Endodermal cell (in vitro differentiated cells): Measurements from ENCODE around the gene RUNX2. TPM values are rescaled to one million over a fixed set of nuclear protein-coding genes. Genes with fewer than 3 reads are reported as not detected.

ENCODE experiments used
- DNase-seq: peaks from one replicate; pipeline ENCODE4 v3.0.0-alpha.2; 2017
- H3K27ac ChIP-seq: 2 replicates; pipeline ENCODE4 v1.5.1; 2013; ENCODE audit warnings: mild to moderate bottlenecking, low read depth, low read length, moderate library complexity
- H3K27me3 ChIP-seq: 2 replicates; pipeline ENCODE4 v1.6.1; 2013; ENCODE audit warnings: mild to moderate bottlenecking, low read length, moderate library complexity; ENCODE audit not compliant: insufficient read depth, control insufficient read depth, poor library complexity, severe bottlenecking
- H3K36me3 ChIP-seq: 2 replicates; pipeline ENCODE4 v1.7.0; 2013; ENCODE audit warnings: mild to moderate bottlenecking, low read length, moderate library complexity; ENCODE audit not compliant: control insufficient read depth, insufficient read depth
- H3K4me1 ChIP-seq: one replicate; pipeline ENCODE4 v1.7.0; 2013; ENCODE audit warnings: low read length; ENCODE audit not compliant: control insufficient read depth, insufficient read depth
- H3K4me3 ChIP-seq: 2 replicates; pipeline ENCODE4 v1.5.1; 2013; ENCODE audit warnings: mild to moderate bottlenecking, low read length, moderate library complexity
- H3K9ac ChIP-seq: 2 replicates; pipeline ENCODE4 v1.6.1; 2013; ENCODE audit warnings: mild to moderate bottlenecking, low read length, moderate library complexity; ENCODE audit not compliant: poor library complexity, severe bottlenecking; ENCODE audit errors: extremely low read depth
- H3K9me3 ChIP-seq: 2 replicates; pipeline ENCODE4 v1.6.1; 2013; ENCODE audit warnings: mild to moderate bottlenecking, low read length, moderate library complexity; ENCODE audit not compliant: control insufficient read depth
- H3K27ac Mint-ChIP-seq: 2 replicates; pipeline ENCODE4 v1.8.0; 2020; ENCODE audit warnings: mixed read lengths
- H3K27me3 Mint-ChIP-seq: 2 replicates; pipeline ENCODE4 v1.8.0; 2021; ENCODE audit warnings: mild to moderate bottlenecking, mixed read lengths; ENCODE audit not compliant: insufficient read depth
- H3K36me3 Mint-ChIP-seq: 2 replicates; pipeline ENCODE4 v1.8.0; 2020; ENCODE audit warnings: low read depth, mixed read lengths
- H3K4me1 Mint-ChIP-seq: 2 replicates; pipeline ENCODE4 v1.8.0; 2020; ENCODE audit warnings: mixed read lengths
- H3K4me3 Mint-ChIP-seq: 2 replicates; pipeline ENCODE4 v1.8.0; 2020; ENCODE audit warnings: mild to moderate bottlenecking, moderate library complexity, mixed read lengths
- H3K9me3 Mint-ChIP-seq: 2 replicates; pipeline ENCODE4 v1.8.0; 2020; ENCODE audit warnings: mild to moderate bottlenecking, mixed read lengths
- CTCF ChIP-seq: fragments of 200-600 bp; sonication (generic); conservative IDR thresholded peaks from 2 replicates; pipeline ENCODE4 v1.5.0; 2021; ENCODE audit warnings: antibody characterized with exemption, mild to moderate bottlenecking
- WGBS, 2 experiments: methylation state at CpG; one replicate each; pipeline versions ENCODE4 v1.1.5 to v1.1.7; 2013; ENCODE audit warnings: missing lambda C conversion rate in 2 of 2, mixed read lengths in 1 of 2; ENCODE audit not compliant: insufficient coverage in 1 of 2, insufficient read length in 1 of 2; 5-methylcytosine and 5-hydroxymethylcytosine counted together
- total RNA-seq, 2 donors: library from RNA; stranded (reverse); fragmentation: NEBNext Ultra II Directional in 1 of 2; extraction: Animal tissue kit (Norgen Biotek cat#: 25700) in 1 of 2; gene quantifications; 2 replicates in 1 of 2; 3 replicates in 1 of 2; pipeline ENCODE4 v1.2.1, GENCODE V29; 2021

RUNX2 gene
- total RNA-seq, 2 donors from 2014 or later = 0.18 to 0.26 TPM

- peaks cover 8% of the 10 kb centered on the region for H3K27me3 Mint-ChIP-seq
- Histone ChIP-seq H3K4me3 (no peak overlapping the region), H3K4me1 (no peaks in the 10 kb centered on the region), H3K9ac (no peak overlapping the region), H3K36me3 (no peaks in the 10 kb centered on the region), H3K27ac (no peak overlapping the region), H3K9me3 (no peaks in the 10 kb centered on the region), H3K27me3 (no peaks in the 10 kb centered on the region)
- no peaks in the 10 kb centered on the region for H3K9me3 Mint-ChIP-seq
- H3K36me3 Mint-ChIP-seq = no peaks in the 10 kb centered on the region
- DNase-seq = no peak
- WGBS, 2 experiments = 93 to 94% methylated on average over 3 to 5 of the region's 5 CpGs
- no peak for TF ChIP-seq CTCF
- no peak overlapping the region for H3K4me3 Mint-ChIP-seq
- no peak overlapping the region for H3K27ac Mint-ChIP-seq
- H3K4me1 Mint-ChIP-seq = no peaks in the 10 kb centered on the region
Measured at GRCh38 chr6:45387236-45387635, 59.1 kb downstream of the RUNX2 start.

GRCh38 chr6:45388328-45388727 is 60.2 kb downstream of the RUNX2 start:
- no peaks in the 10 kb centered on the region for H3K4me1 ChIP-seq
- H3K36me3 ChIP-seq = no peaks in the 10 kb centered on the region
- no peak overlapping the region for H3K4me3 ChIP-seq
- WGBS, 2 experiments = 72 to 80% methylated on average over 3 of the region's 3 CpGs
- H3K4me3 Mint-ChIP-seq = no peak overlapping the region
- no peaks in the 10 kb centered on the region for H3K9me3 Mint-ChIP-seq
- TF ChIP-seq CTCF = no peak
- no peaks in the 10 kb centered on the region for H3K27me3 ChIP-seq
- H3K4me1 Mint-ChIP-seq = no peaks in the 10 kb centered on the region
- no peaks in the 10 kb centered on the region for H3K36me3 Mint-ChIP-seq
- H3K27ac Mint-ChIP-seq = no peak overlapping the region
- H3K9me3 ChIP-seq = no peaks in the 10 kb centered on the region
- H3K27ac ChIP-seq = no peak overlapping the region
- H3K27me3 Mint-ChIP-seq = peaks cover 8% of the 10 kb centered on the region
- H3K9ac ChIP-seq = no peak overlapping the region
- DNase-seq = no peak

- Mint-ChIP-seq H3K36me3 (no peaks in the 10 kb centered on the region), H3K27ac (no peak overlapping the region), H3K27me3 (peaks cover 33% of the 10 kb centered on the region), H3K4me1 (no peaks in the 10 kb centered on the region), H3K4me3 (no peak overlapping the region), H3K9me3 (peaks cover 5% of the 10 kb centered on the region)
- no peak for TF ChIP-seq CTCF
- DNase-seq = no peak
- 83 to 87% methylated on average over 3 to 4 of the region's 4 CpGs for WGBS, 2 experiments
- no peak overlapping the region for H3K9ac ChIP-seq
- H3K27ac ChIP-seq = no peak overlapping the region
- H3K27me3 ChIP-seq = peaks cover 17% of the 10 kb centered on the region
- no peaks in the 10 kb centered on the region for H3K9me3 ChIP-seq
- no peaks in the 10 kb centered on the region for H3K4me1 ChIP-seq
- H3K4me3 ChIP-seq = no peak overlapping the region
- no peaks in the 10 kb centered on the region for H3K36me3 ChIP-seq
Measured at GRCh38 chr6:45394586-45395095, 66.5 kb downstream of the RUNX2 start.
